ACC112 (cell line): ENCODE results near the gene PRB2.
"Not testable (repeated sequence)": the region's sequence is repeated elsewhere in the genome, so short reads cannot be mapped to it uniquely, and the experiment has no call there.

Source experiments
- H2AFZ ChIP-seq: fragments of 200-600 bp; sonication (generic); one replicate; pipeline ENCODE4 v1.6.0; 2017; ENCODE audit warnings: antibody characterized with exemption, low read length; ENCODE audit not compliant: unreplicated experiment
- H3K27ac ChIP-seq: fragments of 200-600 bp; sonication (generic); 2 replicates; pipeline ENCODE4 v1.5.1; 2014; ENCODE audit warnings: low read depth, mild to moderate bottlenecking, antibody characterized with exemption, low read length, moderate library complexity
- H3K27me3 ChIP-seq: fragments of 200-600 bp; sonication (generic); 2 replicates; pipeline ENCODE4 v1.6.1; 2014; ENCODE audit warnings: mild to moderate bottlenecking, antibody characterized with exemption, low read length, moderate library complexity, mixed read lengths; ENCODE audit not compliant: insufficient read depth
- H3K36me3 ChIP-seq: fragments of 200-600 bp; sonication (generic); 2 replicates; pipeline ENCODE4 v1.6.1; 2016; ENCODE audit warnings: mild to moderate bottlenecking, antibody characterized with exemption, low read length, moderate library complexity, mixed read lengths; ENCODE audit not compliant: insufficient read depth
- H3K4me1 ChIP-seq: fragments of 200-600 bp; sonication (generic); one replicate; pipeline ENCODE4 v1.6.1; 2016; ENCODE audit warnings: low read length, mixed read lengths; ENCODE audit not compliant: insufficient read depth, unreplicated experiment, control insufficient read depth
- H3K4me3 ChIP-seq: fragments of 200-600 bp; sonication (generic); 2 replicates; pipeline ENCODE4 v1.5.1; 2014; ENCODE audit warnings: mild to moderate bottlenecking, low read depth, low read length
- H3K79me2 ChIP-seq: fragments of 200-600 bp; sonication (generic); one replicate; pipeline ENCODE4 v1.6.0; 2016; ENCODE audit warnings: low read length; ENCODE audit not compliant: control insufficient read depth, unreplicated experiment, insufficient read depth

PRB2 gene

GRCh38 chr12:11395467-11395866 lies at the start of gene PRB2:
TSS of gene PRB2 (minus strand) at chr12:11395567. CDS start at chr12:11395529, 38 bp downstream.
- not testable (repeated sequence) for H3K79me2 ChIP-seq, H2AFZ ChIP-seq, H3K4me3 ChIP-seq, H3K4me1 ChIP-seq, H3K36me3 ChIP-seq, H3K27me3 ChIP-seq, H3K27ac ChIP-seq

GRCh38 chr12:11437966-11438365 lies 42.6 kb upstream of the PRB2 start:
- Histone ChIP-seq H3K4me1 (no peaks in the 10 kb centered on the region), H3K4me3 (no peak overlapping the region), H3K36me3 (no peaks in the 10 kb centered on the region), H3K27me3 (peaks cover 26% of the 10 kb centered on the region), H3K79me2 (no peaks in the 10 kb centered on the region), H2AFZ (no peak overlapping the region), H3K27ac (no peak overlapping the region)

- H3K4me3 ChIP-seq, result no peak overlapping the region
- H3K36me3 ChIP-seq, result no peaks in the 10 kb centered on the region
- no peak overlapping the region for H2AFZ ChIP-seq
- H3K27ac ChIP-seq, result no peak overlapping the region
- no peaks in the 10 kb centered on the region for H3K4me1 ChIP-seq
- no peaks in the 10 kb centered on the region for H3K79me2 ChIP-seq
- H3K27me3 ChIP-seq, result peaks cover 37% of the 10 kb centered on the region
Measured at GRCh38 chr12:11433664-11434063, 38.3 kb upstream of the PRB2 start.

GRCh38 chr12:11431486-11431885 lies 36.1 kb upstream of the PRB2 start:
- H3K27ac ChIP-seq, result no peak overlapping the region
- H3K79me2 ChIP-seq, result no peaks in the 10 kb centered on the region
- peaks cover 50% of the 10 kb centered on the region for H3K27me3 ChIP-seq
- H3K36me3 ChIP-seq, result no peaks in the 10 kb centered on the region
- H3K4me1 ChIP-seq, result no peaks in the 10 kb centered on the region
- no peak overlapping the region for H2AFZ ChIP-seq
- H3K4me3 ChIP-seq, result no peak overlapping the region

- Histone ChIP-seq H3K4me3 (no peak overlapping the region), H3K27ac (no peak overlapping the region), H3K4me1 (no peaks in the 10 kb centered on the region), H3K27me3 (peaks cover 53% of the 10 kb centered on the region), H3K79me2 (no peaks in the 10 kb centered on the region), H2AFZ (no peak overlapping the region), H3K36me3 (no peaks in the 10 kb centered on the region)
Measured at GRCh38 chr12:11427341-11427740, 32.0 kb upstream of the PRB2 start.

GRCh38 chr12:11412731-11413130 lies 17.4 kb upstream of the PRB2 start:
- Histone ChIP-seq H3K27me3 (peaks cover 3% of the 10 kb centered on the region), H3K4me3 (no peak overlapping the region), H3K27ac (no peak overlapping the region), H3K79me2 (no peaks in the 10 kb centered on the region), H3K4me1 (no peaks in the 10 kb centered on the region), H3K36me3 (no peaks in the 10 kb centered on the region), H2AFZ (no peak overlapping the region)

GRCh38 chr12:11408096-11408495 lies 12.7 kb upstream of the PRB2 start:
- H3K36me3 ChIP-seq, result no peaks in the 10 kb centered on the region
- no peaks in the 10 kb centered on the region for H3K79me2 ChIP-seq
- H3K27me3 ChIP-seq, result peaks cover 7% of the 10 kb centered on the region
- no peak overlapping the region for H3K4me3 ChIP-seq
- no peak overlapping the region for H2AFZ ChIP-seq
- no peak overlapping the region for H3K27ac ChIP-seq
- no peaks in the 10 kb centered on the region for H3K4me1 ChIP-seq

- H3K79me2 ChIP-seq, result no peaks in the 10 kb centered on the region
- no peaks in the 10 kb centered on the region for H3K36me3 ChIP-seq
- H3K4me1 ChIP-seq, result no peaks in the 10 kb centered on the region
- H3K27ac ChIP-seq, result no peak overlapping the region
- no peak overlapping the region for H2AFZ ChIP-seq
- peaks cover 2% of the 10 kb centered on the region; the same call in 1 of the 2 replicates for H3K27me3 ChIP-seq
- H3K4me3 ChIP-seq, result no peak overlapping the region
Measured at GRCh38 chr12:11397366-11397765, 2.0 kb upstream of the PRB2 start.

- not testable (repeated sequence) for H3K4me1 ChIP-seq
Measured at GRCh38 chr12:11391456-11391855, 3.9 kb downstream of the PRB2 start.

GRCh38 chr12:11377420-11377819 lies 17.9 kb downstream of the PRB2 start:
- not testable (repeated sequence) for H3K27ac ChIP-seq, H3K4me1 ChIP-seq, H2AFZ ChIP-seq, H3K79me2 ChIP-seq, H3K36me3 ChIP-seq, H3K4me3 ChIP-seq, H3K27me3 ChIP-seq

More at GRCh38 chr12:11391456-11391855, 3.9 kb downstream of the PRB2 start:
- H3K79me2 ChIP-seq, H3K27ac ChIP-seq, H3K27me3 ChIP-seq, H3K4me3 ChIP-seq, H2AFZ ChIP-seq, H3K36me3 ChIP-seq: not testable (repeated sequence)

- H3K36me3 ChIP-seq, result no peaks in the 10 kb centered on the region
- H3K4me1 ChIP-seq, result peaks cover 21% of the 10 kb centered on the region
- H2AFZ ChIP-seq, result no peak overlapping the region
- no peak overlapping the region for H3K27ac ChIP-seq
- no peaks in the 10 kb centered on the region for H3K79me2 ChIP-seq
- no peaks in the 10 kb centered on the region for H3K27me3 ChIP-seq
- no peak overlapping the region for H3K4me3 ChIP-seq
Measured at GRCh38 chr12:11361151-11361550, 34.2 kb downstream of the PRB2 start.
